Measurements from ENCODE around the gene VPS39. TPM values are rescaled to one million over a fixed set of nuclear protein-coding genes. Genes with fewer than 3 reads are reported as not detected.

VPS39 gene
- total and polyA plus RNA-seq, 2 of the 8 experiments (the other 6 are each of a cell fraction or from before 2014, with no cell fraction given) = 34.4 to 36.6 TPM

DNA sequence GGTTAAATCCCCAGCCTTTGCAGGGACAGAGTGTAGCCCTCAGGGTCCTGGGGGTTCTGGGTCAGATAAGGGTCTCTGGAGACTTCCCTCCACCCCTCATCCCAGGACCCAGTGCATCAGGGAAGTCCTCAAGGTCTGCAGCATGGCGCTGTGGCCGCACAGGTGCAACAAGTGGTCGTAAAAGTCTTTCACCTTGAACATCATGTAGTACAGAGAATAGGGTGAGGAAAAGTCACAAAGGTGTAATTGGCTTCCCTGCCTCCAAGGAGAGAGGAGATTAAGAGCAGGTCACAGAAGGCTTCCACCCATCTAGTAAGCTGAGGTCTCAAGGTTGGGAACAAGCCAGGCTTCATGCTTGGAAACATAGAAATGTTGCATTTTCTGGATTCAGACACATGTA, 84.6 kb downstream of the VPS39 start:
- H2BK20ac ChIP-seq (ENCODE audit: low read length) = no peak overlapping the region
- H2BK12ac ChIP-seq (ENCODE audit: low read depth, low read length) = no peak overlapping the region
- no peaks in the 10 kb centered on the region for H3K23me2 ChIP-seq (ENCODE audit: low read depth, low read length)
- no peak overlapping the region for H3K56ac ChIP-seq (replicated peaks; ENCODE audit: insufficient read length, low read depth, low read length)
- H3K4me2 ChIP-seq (ENCODE audit: insufficient read depth in 1 of 2, low read depth in 2 of 2, low read length in 2 of 2) = no peak overlapping the region
- no peak overlapping the region for H4K91ac ChIP-seq (replicated peaks; ENCODE audit: insufficient read length, low read length)
- DNase-seq (ENCODE audit: low read depth in 1 of 2, low spot score in 2 of 2) (no peak), FAIRE-seq (no peak)
- no peak overlapping the region for H3K9ac ChIP-seq (replicated peaks in 1 of 4; ENCODE audit: extremely low read depth in 1 of 4, low read depth in 3 of 4, low read length in 3 of 4)
- no peak overlapping the region for H3K18ac ChIP-seq (ENCODE audit: extremely low read depth, low read length)
- no peaks in the 10 kb centered on the region for H3K9me3 ChIP-seq (ENCODE audit: insufficient read depth in 2 of 2, low read depth in 1 of 2, low read length in 1 of 2)
- H2AFZ ChIP-seq (ENCODE audit: low read length) = no peak overlapping the region
- H3K27ac ChIP-seq (ENCODE audit: low read depth, low read length) = no peak overlapping the region
- no peak overlapping the region for H4K5ac ChIP-seq (ENCODE audit: insufficient read length, low read depth, low read length)
- no peak overlapping the region for H2BK15ac ChIP-seq (ENCODE audit: low read length)
- H3K27me3 ChIP-seq (replicated peaks in 1 of 4; ENCODE audit: control insufficient read depth in 3 of 4, extremely low read depth in 1 of 4, insufficient read depth in 3 of 4, low read length in 3 of 4) = no peaks in the 10 kb centered on the region
- H4K20me1 ChIP-seq (replicated peaks in 1 of 2; ENCODE audit: control insufficient read depth in 1 of 2, insufficient read depth in 2 of 2, low read length in 2 of 2) = no peaks in the 10 kb centered on the region
- H3K14ac ChIP-seq (ENCODE audit: insufficient read length) = no peak overlapping the region
- H3K36me3 ChIP-seq (ENCODE audit: control insufficient read depth in 2 of 4, insufficient read depth in 4 of 4, low read length in 3 of 4) = no peaks in the 10 kb centered on the region
- TF ChIP-seq MAFK (IDR thresholded peaks at IDR 0.05; ENCODE audit: low read depth, low read length) (no peak), GTF2F1 (IDR thresholded peaks at IDR 0.05; ENCODE audit: borderline replicate concordance, low read depth, low read length) (no peak), SIRT6 (IDR thresholded peaks at IDR 0.05; ENCODE audit: low read length) (no peak), POLR2AphosphoS5 (IDR thresholded peaks at IDR 0.05; ENCODE audit: low read depth, low read length) (no peak), EGR1 (IDR thresholded peaks at IDR 0.05; ENCODE audit: borderline replicate concordance, low read depth, low read length) (no peak)
- TF ChIP-seq, protein P1, sequence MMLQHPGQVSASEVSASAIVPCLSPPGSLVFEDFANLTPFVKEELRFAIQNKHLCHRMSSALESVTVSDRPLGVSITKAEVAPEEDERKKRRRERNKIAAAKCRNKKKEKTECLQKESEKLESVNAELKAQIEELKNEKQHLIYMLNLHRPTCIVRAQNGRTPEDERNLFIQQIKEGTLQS (IDR thresholded peaks at IDR 0.05; ENCODE audit: insufficient read depth, low read depth, low read length) = no peak
- TF ChIP-seq, protein P2, sequence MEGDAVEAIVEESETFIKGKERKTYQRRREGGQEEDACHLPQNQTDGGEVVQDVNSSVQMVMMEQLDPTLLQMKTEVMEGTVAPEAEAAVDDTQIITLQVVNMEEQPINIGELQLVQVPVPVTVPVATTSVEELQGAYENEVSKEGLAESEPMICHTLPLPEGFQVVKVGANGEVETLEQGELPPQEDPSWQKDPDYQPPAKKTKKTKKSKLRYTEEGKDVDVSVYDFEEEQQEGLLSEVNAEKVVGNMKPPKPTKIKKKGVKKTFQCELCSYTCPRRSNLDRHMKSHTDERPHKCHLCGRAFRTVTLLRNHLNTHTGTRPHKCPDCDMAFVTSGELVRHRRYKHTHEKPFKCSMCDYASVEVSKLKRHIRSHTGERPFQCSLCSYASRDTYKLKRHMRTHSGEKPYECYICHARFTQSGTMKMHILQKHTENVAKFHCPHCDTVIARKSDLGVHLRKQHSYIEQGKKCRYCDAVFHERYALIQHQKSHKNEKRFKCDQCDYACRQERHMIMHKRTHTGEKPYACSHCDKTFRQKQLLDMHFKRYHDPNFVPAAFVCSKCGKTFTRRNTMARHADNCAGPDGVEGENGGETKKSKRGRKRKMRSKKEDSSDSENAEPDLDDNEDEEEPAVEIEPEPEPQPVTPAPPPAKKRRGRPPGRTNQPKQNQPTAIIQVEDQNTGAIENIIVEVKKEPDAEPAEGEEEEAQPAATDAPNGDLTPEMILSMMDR (IDR thresholded peaks at IDR 0.05; ENCODE audit: control extremely low read depth in 1 of 3, insufficient read depth in 1 of 3, low read depth in 1 of 3, low read length in 3 of 3) = no peak
- CTCF ChIA-PET (ENCODE audit: partially characterized antibody) = interaction anchor here (0.6 to 1.2 kb wide), 4 partner anchors 11 to 57 kb away, joined by 3 read pairs; no protein-coding TSS in a partner anchor
- no peak overlapping the region for H3K23ac ChIP-seq (ENCODE audit: insufficient read length)
- no peak overlapping the region for H3K4me3 ChIP-seq (ENCODE audit: extremely low read depth in 1 of 4, insufficient read depth in 2 of 4, low read depth in 3 of 4, low read length in 4 of 4)
- no peak overlapping the region for H2BK5ac ChIP-seq (ENCODE audit: low read depth, low read length)
- H3K79me2 ChIP-seq (ENCODE audit: control insufficient read depth in 1 of 2, insufficient read depth in 2 of 2, low read length in 2 of 2) = no peaks in the 10 kb centered on the region
- 89% methylated on average over 3 of the region's 3 CpGs; no CpG with 5 or more reads in 1 of the 2 experiments for WGBS, 2 experiments (ENCODE audit: extremely low coverage in 1 of 2, insufficient coverage in 1 of 2, insufficient read length in 1 of 2, insufficient replicate concordance in 2 of 2, low coverage in 1 of 2, low lambda C conversion rate in 2 of 2, missing lambda C conversion rate in 1 of 2)
- H3K4me1 ChIP-seq (replicated peaks in 1 of 4; ENCODE audit: control insufficient read depth in 3 of 4, insufficient read depth in 4 of 4, low read length in 3 of 4) = peaks cover 0 to 6% (median 0%) of the 10 kb centered on the region in 4 experiments; a peak in 3 of 7 replicates
- no peak overlapping the region for H4K8ac ChIP-seq (ENCODE audit: extremely low read depth, insufficient read depth, low read length)
- H3K4ac ChIP-seq (replicated peaks; ENCODE audit: insufficient read length, low read depth, low read length) = no peak overlapping the region
- H2AK5ac ChIP-seq (ENCODE audit: low read depth, low read length) = no peak overlapping the region
- POLR2A ChIA-PET (ENCODE audit: partially characterized antibody) = no interaction called here
- H2BK120ac ChIP-seq (replicated peaks; ENCODE audit: low read depth, low read length) = no peak overlapping the region
- H3K79me1 ChIP-seq (ENCODE audit: low read depth, low read length) = no peaks in the 10 kb centered on the region
